ENCODE data around the gene PPIC.

GRCh38 chr5:123028222-123028621, 8.3 kb downstream of the PPIC start:
- no peak for TF ChIP-seq POLR2A (IDR thresholded peaks at IDR 0.05; ENCODE audit: low read depth, low read length)
- TF ChIP-seq POLR2AphosphoS5 (IDR thresholded peaks at IDR 0.05; ENCODE audit: low read depth, low read length): no peak
- no peak for TF ChIP-seq TAF1 (IDR thresholded peaks at IDR 0.05; ENCODE audit: low read depth, low read length)
- no peak for TF ChIP-seq SPI1 (IDR thresholded peaks at IDR 0.05; ENCODE audit: low read depth, low read length)
